PC-9 (cell line): ENCODE data around the gene TMEM141. TPM values are rescaled to one million over a fixed set of nuclear protein-coding genes. Genes with fewer than 3 reads are reported as not detected.

Experiments
- BruUV-seq: library from RNA; stranded (reverse); fragments of 400-500 nt; replicated peaks from 2 replicates; lab custom pipeline; 2021; lab: Mats Ljungman, UMichigan
- CTCF ChIA-PET: fragments of 300-600 bp; sonication (Branson Sonifier 250); formaldehyde crosslinking; loops from one replicate; lab custom pipeline; 2022; ENCODE audit warnings: antibody characterized with exemption; lab: Charles Lee
- POLR2A ChIA-PET: fragments of 300-600 bp; sonication (Branson Sonifier 250); formaldehyde crosslinking; loops from one replicate; lab custom pipeline; 2022; ENCODE audit warnings: antibody characterized with exemption; ENCODE audit not compliant: unreplicated experiment; lab: Charles Lee
- DNase-seq, 2 experiments: peaks; one replicate each; pipeline versions ENCODE4 v3.0.0 to v3.0.0-alpha.2; 2015 to 2022; ENCODE audit warnings: mixed read lengths in 1 of 2
- H2AFZ ChIP-seq: fragments of 200-600 bp; sonication (generic); 2 replicates; pipeline ENCODE4 v1.8.1; 2017; ENCODE audit warnings: antibody characterized with exemption
- H3F3A ChIP-seq: fragments of 200-600 bp; sonication (generic); 2 replicates; pipeline ENCODE4 v1.8.1; 2017; ENCODE audit warnings: antibody characterized with exemption, mild to moderate bottlenecking, low read depth; ENCODE audit not compliant: insufficient read depth
- H3K27ac ChIP-seq: fragments of 200-600 bp; sonication (generic); 2 replicates; pipeline ENCODE4 v1.6.1; 2016; ENCODE audit warnings: mixed run types
- H3K27me3 ChIP-seq: fragments of 200-600 bp; sonication (generic); 2 replicates; pipeline ENCODE4 v1.6.1; 2016; ENCODE audit warnings: low read depth, mixed run types; ENCODE audit not compliant: insufficient read depth
- H3K36me3 ChIP-seq: fragments of 200-600 bp; sonication (generic); 2 replicates; pipeline ENCODE4 v1.6.1; 2016; ENCODE audit warnings: low read depth, mixed run types
- H3K4me1 ChIP-seq: fragments of 200-600 bp; sonication (generic); replicated peaks from 2 replicates; pipeline ENCODE4 v1.6.1; 2016; ENCODE audit warnings: mixed run types; ENCODE audit not compliant: insufficient read depth
- H3K4me2 ChIP-seq: fragments of 200-600 bp; sonication (generic); 2 replicates; pipeline ENCODE4 v1.6.1; 2017; ENCODE audit warnings: mixed run types
- H3K4me3 ChIP-seq: fragments of 200-600 bp; sonication (generic); 2 replicates; pipeline ENCODE4 v1.6.1; 2016; ENCODE audit warnings: mixed run types
- H3K79me2 ChIP-seq: fragments of 200-600 bp; sonication (generic); 2 replicates; pipeline ENCODE4 v1.6.1; 2017; ENCODE audit warnings: low read depth, mixed run types
- H3K9me2 ChIP-seq: fragments of 200-600 bp; sonication (generic); 2 replicates; pipeline ENCODE4 v1.8.1; 2017; ENCODE audit warnings: mild to moderate bottlenecking; ENCODE audit not compliant: insufficient read depth
- H3K9me3 ChIP-seq: fragments of 200-600 bp; sonication (generic); 2 replicates; pipeline ENCODE4 v1.8.1; 2016; ENCODE audit warnings: low read depth; ENCODE audit not compliant: insufficient read depth
- H4K20me1 ChIP-seq: fragments of 200-600 bp; sonication (generic); 2 replicates; pipeline ENCODE4 v1.8.1; 2017; ENCODE audit not compliant: insufficient read depth
- CTCF ChIP-seq: fragments of 200-600 bp; sonication (generic); conservative IDR thresholded peaks from 2 replicates; pipeline ENCODE4 v1.6.1; 2017; ENCODE audit warnings: mixed run types, antibody characterized with exemption, mild to moderate bottlenecking, moderate library complexity
- EZH2 ChIP-seq: fragments of 200-600 bp; sonication (generic); IDR thresholded peaks from 2 replicates; pipeline ENCODE4 v1.8.0; 2017; ENCODE audit warnings: antibody characterized with exemption, low read depth
- intact Hi-C: fragments of 100-400 bp; cut with micrococcal nuclease; formaldehyde crosslinking; loops from one replicate; pipeline ENCODE4 v1.10.0; 2022; ENCODE audit not compliant: unreplicated experiment
- total RNA-seq: library from RNA; stranded (reverse); gene quantifications from 2 replicates; pipeline ENCODE4 v1.2.3, GENCODE V29; 2021

TMEM141 gene
- total RNA-seq, 1 experiment from 2014 or later, result 83.6 TPM

DNA sequence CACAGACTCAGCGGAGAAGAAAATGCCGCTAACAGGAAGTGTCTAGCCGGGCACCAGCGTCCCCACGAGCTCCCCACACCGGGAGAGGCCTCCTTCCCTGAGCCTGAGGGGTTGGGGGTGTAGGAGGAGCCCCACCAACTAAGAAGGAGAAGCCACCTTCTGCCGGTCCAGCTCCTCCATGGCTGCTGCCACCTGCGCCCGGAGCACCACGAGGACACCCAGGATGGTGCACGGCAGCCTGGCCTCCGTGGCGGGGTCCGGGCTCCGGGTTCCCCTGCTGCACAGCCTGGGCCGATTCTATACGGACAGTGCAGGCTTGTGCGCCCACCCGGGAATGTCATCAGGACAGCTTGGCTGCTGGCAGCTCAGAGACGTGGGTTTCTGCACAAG is 33.4 kb upstream of the TMEM141 start:
- ChIA-PET POLR2A (interaction anchor here (0.7 kb wide), 1 partner anchor 479 kb away, joined by 3 read pairs; no protein-coding TSS in a partner anchor), CTCF (interaction anchor here (0.6 kb wide), 1 partner anchor 479 kb away, joined by 3 read pairs; no protein-coding TSS in a partner anchor)
- Histone ChIP-seq H3K4me3 (no peak overlapping the region), H3K9me3 (0 out of 2 replicates have a peak, but pooled peaks cover 2% of the 10 kb centered on the region), H2AFZ (no peak overlapping the region), H3K79me2 (no peaks in the 10 kb centered on the region), H3K36me3 (no peaks in the 10 kb centered on the region), H3K27ac (no peak overlapping the region), H3K27me3 (peaks cover 32% of the 10 kb centered on the region), H3K9me2 (no peaks in the 10 kb centered on the region), H4K20me1 (no peaks in the 10 kb centered on the region), H3F3A (no peaks in the 10 kb centered on the region), H3K4me2 (no peak overlapping the region), H3K4me1 (no peaks in the 10 kb centered on the region)
- no peak for TF ChIP-seq CTCF
- no peak for TF ChIP-seq EZH2
- DNase-seq, result no peak
- intact Hi-C loops, result no loop called here
- no TSS peak for BruUV-seq

DNA sequence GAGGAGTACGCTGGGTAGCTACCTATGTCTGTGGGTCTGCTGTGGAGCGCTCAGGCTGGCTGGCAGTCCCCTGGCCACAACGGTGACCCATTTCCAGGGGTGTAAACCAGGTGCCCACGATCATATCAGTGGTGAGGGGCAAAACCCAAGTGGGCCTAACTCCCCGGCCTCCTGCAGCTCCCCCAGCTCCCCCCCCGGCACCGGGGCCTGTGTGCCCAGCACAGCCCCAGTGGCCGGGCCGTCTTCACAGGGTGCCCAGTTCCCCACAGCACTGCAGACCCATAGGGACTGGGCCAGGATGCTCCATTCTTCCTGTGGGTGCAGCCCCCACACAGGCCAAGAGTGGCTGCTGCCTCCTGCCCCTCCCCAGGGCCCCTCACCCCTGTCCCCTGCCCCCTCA is 32.1 kb upstream of the TMEM141 start:
- Histone ChIP-seq H3K27me3 (peaks cover 20% of the 10 kb centered on the region; the same call in 1 of the 2 replicates), H3K9me3 (no peaks in the 10 kb centered on the region), H3K9me2 (no peaks in the 10 kb centered on the region), H2AFZ (no peak overlapping the region), H3K27ac (no peak overlapping the region), H3F3A (no peaks in the 10 kb centered on the region), H3K79me2 (no peaks in the 10 kb centered on the region), H4K20me1 (no peaks in the 10 kb centered on the region), H3K4me2 (no peak overlapping the region), H3K36me3 (no peaks in the 10 kb centered on the region), H3K4me3 (no peak overlapping the region), H3K4me1 (no peaks in the 10 kb centered on the region)
- TF ChIP-seq EZH2 (no peak), CTCF (no peak)
- intact Hi-C loops, result no loop called here
- DNase-seq, result no peak
- ChIA-PET POLR2A (no interaction called here), CTCF (no interaction called here)
- BruUV-seq, result no TSS peak

GRCh38 chr9:136759436-136760325 is 31.5 kb upstream of the TMEM141 start:
- POLR2A ChIA-PET, result no interaction called here
- H3K4me2 ChIP-seq, result no peak overlapping the region
- no peak overlapping the region for H2AFZ ChIP-seq
- no TSS peak for BruUV-seq
- H3F3A ChIP-seq, result no peaks in the 10 kb centered on the region
- no peaks in the 10 kb centered on the region for H4K20me1 ChIP-seq
- no peaks in the 10 kb centered on the region for H3K9me2 ChIP-seq
- no peak overlapping the region for H3K27ac ChIP-seq
- H3K36me3 ChIP-seq, result no peaks in the 10 kb centered on the region
- H3K27me3 ChIP-seq, result peaks cover 15% of the 10 kb centered on the region; the same call in 1 of the 2 replicates
- CTCF ChIA-PET, result no interaction called here
- H3K4me1 ChIP-seq, result no peaks in the 10 kb centered on the region
- DNase-seq, result no peak
- no peak for TF ChIP-seq EZH2
- no peak for TF ChIP-seq CTCF
- H3K4me3 ChIP-seq, result no peak overlapping the region
- intact Hi-C loops, result no loop called here
- no peaks in the 10 kb centered on the region for H3K79me2 ChIP-seq
- no peaks in the 10 kb centered on the region for H3K9me3 ChIP-seq
